Fibroblast of skin of back (primary cell): ENCODE data around the gene ABHD14A.

Source experiments
- DNase-seq: peaks from one replicate; pipeline ENCODE4 v3.0.0-alpha.2; 2013

The ABHD14A gene

GRCh38 chr3:51957520-51958205 lies 17.2 kb upstream of the ABHD14A start:
- no peak for DNase-seq

- no peak for DNase-seq
These were observed 16.0 kb upstream of the ABHD14A start for GRCh38 chr3:51958603-51959521.

GRCh38 chr3:51959651-51960050 lies 15.2 kb upstream of the ABHD14A start:
- no peak for DNase-seq

- no peak for DNase-seq
These were observed 14.5 kb upstream of the ABHD14A start for GRCh38 chr3:51960386-51960785.

- DNase-seq = no peak
These were observed 13.9 kb upstream of the ABHD14A start for GRCh38 chr3:51961011-51961410.

- no peak for DNase-seq
These were observed 13.0 kb upstream of the ABHD14A start for GRCh38 chr3:51961602-51962569.

- no peak for DNase-seq
These were observed 11.9 kb upstream of the ABHD14A start for GRCh38 chr3:51962854-51963530.

- DNase-seq = no peak
These were observed 10.9 kb upstream of the ABHD14A start for GRCh38 chr3:51963951-51964451.

GRCh38 chr3:51964521-51964920 lies 10.3 kb upstream of the ABHD14A start:
- no peak for DNase-seq

GRCh38 chr3:51966016-51966415 lies 8.8 kb upstream of the ABHD14A start:
- no peak for DNase-seq

- peak; percentile 42 for DNase-seq
These were observed 8.4 kb upstream of the ABHD14A start for GRCh38 chr3:51966486-51966885.

GRCh38 chr3:51966922-51967383 lies 7.9 kb upstream of the ABHD14A start:
- no peak for DNase-seq

GRCh38 chr3:51967384-51968169 lies 7.3 kb upstream of the ABHD14A start, which contains the start of gene PCBP4:
TSS of gene PCBP4 (minus strand) at chr3:51967454. CDS start at chr3:51961240, 6,214 bp downstream.
- DNase-seq = peak; percentile 82

GRCh38 chr3:51968170-51968775 lies 6.6 kb upstream of the ABHD14A start:
- peak; percentile 12 for DNase-seq

- no peak for DNase-seq
These were observed 5.8 kb upstream of the ABHD14A start for GRCh38 chr3:51968883-51969678.

- no peak for DNase-seq
These were observed 5.0 kb upstream of the ABHD14A start for GRCh38 chr3:51969841-51970240.

- no peak for DNase-seq
These were observed 4.1 kb upstream of the ABHD14A start for GRCh38 chr3:51970606-51971300.

GRCh38 chr3:51971350-51971749 lies 3.5 kb upstream of the ABHD14A start:
- no peak for DNase-seq
